Non-pigmented ciliary epithelial cell (primary cell): Measurements from ENCODE around the gene FITM1.

Experiments used
- DNase-seq: peaks from one replicate; pipeline ENCODE4 v3.0.0-alpha.2; 2010; ENCODE audit warnings: low read depth

Gene FITM1, protein sequence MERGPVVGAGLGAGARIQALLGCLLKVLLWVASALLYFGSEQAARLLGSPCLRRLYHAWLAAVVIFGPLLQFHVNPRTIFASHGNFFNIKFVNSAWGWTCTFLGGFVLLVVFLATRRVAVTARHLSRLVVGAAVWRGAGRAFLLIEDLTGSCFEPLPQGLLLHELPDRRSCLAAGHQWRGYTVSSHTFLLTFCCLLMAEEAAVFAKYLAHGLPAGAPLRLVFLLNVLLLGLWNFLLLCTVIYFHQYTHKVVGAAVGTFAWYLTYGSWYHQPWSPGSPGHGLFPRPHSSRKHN

DNA sequence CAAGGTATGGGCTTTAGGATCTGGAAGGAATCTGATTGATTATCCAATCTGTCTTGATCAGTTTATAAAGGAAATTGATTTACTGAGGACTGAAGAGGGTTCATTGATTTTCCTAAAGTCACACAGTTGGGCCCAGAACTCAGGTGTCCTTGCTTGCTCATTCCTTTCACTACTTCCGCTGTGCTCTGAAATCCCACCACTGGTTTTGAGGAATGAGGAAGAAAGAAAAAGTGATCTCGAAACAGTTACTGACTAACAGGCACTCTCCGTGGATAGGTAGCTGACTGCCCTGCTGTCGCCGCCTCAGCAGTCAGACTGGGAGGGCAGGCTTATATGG is at the start of gene FITM1:
FITM1 (plus strand) TSS at position 280 of the 337 bp plus-strand sequence. CDS start 905 bp downstream, outside the sequence.
- no peak for DNase-seq

DNA sequence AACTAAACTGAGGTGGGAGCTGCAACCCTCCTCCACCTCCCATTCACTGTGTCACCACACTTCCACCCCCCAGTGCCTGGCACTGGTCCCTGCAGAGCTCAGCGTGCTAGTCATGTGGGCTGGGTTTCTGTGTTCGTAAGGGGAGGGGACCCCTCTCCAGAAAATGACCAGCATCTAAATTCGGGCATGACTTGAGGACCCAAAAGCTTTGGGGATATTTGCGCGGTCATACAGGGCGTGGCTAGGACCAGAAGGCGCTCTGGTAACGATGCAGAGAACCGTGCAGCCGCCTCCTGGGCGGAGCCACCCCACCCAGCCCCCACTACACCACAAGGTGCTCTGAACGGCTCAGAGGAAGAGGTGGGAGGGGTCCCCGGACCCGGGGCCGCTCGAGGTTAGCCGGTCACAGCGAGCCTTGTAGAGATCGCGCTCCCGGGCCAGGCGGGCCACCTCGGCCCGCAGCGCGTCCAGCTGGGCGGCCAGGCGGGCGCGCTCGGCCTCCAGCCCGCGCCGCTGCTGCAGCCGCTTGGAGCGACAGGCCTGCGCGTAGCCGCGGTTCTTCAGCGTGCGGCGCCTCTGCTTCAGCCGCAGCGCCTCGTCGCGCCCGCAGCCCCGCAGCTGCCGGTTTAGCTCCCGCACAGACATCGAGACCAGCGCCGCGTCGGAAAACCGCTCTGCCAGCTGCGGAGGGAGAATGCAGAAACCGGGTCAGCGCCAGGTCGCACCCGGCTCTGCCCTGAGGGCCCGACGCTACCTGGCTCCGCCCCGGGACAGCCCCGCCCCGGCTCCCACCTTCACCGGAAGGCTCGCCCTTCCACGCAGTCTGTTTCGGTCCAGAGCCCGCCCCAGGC is 49.3 kb upstream of the FITM1 start:
- DNase-seq: no peak

DNA sequence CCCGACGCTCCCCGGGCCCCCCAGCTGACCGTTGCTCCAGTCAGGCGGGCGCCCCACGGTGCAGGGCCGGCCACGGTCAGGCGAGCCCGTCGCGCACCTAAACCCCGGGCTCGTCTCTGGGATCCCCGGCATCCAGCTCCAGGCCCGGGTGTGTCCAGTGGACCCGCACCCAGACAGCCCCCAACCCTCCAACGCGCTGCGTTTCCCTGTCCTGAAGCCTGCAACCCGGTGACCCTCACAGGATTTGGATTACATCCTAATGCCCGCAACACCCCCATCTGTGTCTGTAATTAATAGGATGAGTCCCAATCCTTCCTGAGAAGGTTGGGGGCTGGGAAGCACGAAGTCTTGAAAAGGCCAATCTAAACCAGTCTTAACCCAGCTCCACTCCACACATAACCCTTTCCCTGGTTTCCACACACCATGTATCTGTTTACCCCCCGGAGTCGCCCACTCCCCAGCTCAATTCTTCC is 48.7 kb upstream of the FITM1 start:
- DNase-seq: no peak

DNA sequence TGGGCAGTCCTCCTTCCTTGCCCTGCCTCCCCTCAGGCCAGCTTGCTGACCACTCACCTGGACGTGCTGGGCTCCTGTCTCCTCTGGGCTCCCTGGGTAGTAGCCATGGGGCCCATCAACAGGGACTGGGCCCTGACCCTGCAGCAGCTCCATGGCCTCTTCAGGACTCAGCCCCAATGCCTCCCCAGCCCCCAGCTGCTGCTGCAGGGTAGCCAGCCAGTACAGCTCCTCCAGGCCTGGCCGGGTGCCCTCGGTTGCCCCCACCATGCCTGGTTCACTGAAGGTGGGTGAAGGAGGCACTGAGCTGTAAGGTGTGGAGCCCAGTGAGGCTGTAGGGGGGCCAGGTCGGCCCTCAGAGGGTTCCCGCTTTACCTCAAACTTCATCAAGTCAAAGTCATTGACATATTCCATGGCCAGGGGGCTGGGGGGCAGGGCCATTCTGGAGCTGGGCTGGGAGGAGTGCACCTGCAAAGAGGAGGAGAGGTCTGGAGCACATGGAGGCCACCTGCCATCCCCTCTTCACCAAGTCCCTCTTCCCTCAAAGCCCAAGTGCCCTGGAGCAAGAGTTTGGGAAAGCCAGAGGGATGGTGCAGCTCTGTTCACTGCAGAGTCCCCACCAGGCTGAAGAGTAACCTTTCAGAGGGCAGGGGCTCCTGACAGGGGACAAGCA is 47.9 kb upstream of the FITM1 start:
- no peak for DNase-seq

DNA sequence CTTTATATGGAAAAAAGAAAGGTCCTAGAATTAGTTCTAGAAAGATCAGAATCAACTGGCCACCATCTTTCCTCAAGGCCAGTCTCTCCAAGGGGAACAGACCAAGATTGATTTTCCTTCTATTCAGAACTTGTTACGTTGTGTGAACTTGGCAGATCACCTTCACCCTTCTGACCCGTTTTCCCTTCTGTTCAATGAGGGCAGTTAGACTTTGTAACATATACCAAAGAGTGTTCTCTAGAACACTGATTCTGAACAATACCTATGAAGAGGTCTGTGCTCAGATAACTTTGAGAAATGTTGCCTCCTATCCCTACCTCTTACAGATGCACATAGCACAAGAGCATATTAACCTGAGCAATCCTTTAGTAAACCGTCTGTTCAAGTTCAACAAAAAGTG is 47.0 kb upstream of the FITM1 start:
- no peak for DNase-seq

DNA sequence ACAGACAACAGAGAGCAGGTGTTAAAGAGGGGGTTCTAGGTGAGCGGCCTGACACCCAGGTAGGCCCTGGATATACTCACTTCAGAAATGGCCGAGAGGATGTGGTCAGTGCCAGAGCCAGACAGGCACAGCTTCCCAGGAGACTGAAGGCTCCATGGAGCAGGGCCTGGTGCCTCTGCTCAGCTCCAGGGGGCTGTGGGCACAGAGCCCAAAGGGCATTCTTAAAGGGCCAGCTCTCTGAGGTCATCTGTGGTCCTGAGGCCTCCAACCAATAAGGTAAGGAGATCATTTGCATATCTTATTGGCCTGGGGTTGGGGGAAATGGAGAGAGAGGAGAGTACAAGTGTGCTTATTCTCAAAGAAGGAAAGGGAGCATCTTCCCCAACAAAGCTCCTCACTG is 46.0 kb upstream of the FITM1 start:
- no peak for DNase-seq

DNA sequence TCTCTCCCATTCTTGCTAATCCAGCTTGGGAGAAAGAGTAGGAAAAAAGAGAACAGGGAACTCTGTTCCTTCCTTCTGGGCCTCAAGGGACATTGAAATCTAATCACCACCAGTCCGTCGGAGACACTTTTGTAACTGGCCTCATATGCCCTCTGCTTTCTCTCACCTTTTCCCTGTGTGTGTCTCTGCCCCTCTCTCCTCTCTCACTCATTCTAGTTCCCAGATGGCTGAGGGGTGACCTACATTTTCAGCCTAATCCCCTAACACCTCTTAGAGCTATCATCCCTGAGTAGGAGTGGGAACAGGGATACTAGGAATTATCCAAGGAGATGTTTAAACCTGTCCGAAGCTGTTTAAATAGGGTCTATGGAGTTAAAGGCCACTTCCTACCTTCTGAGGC is 45.2 kb upstream of the FITM1 start:
- no peak for DNase-seq

DNA sequence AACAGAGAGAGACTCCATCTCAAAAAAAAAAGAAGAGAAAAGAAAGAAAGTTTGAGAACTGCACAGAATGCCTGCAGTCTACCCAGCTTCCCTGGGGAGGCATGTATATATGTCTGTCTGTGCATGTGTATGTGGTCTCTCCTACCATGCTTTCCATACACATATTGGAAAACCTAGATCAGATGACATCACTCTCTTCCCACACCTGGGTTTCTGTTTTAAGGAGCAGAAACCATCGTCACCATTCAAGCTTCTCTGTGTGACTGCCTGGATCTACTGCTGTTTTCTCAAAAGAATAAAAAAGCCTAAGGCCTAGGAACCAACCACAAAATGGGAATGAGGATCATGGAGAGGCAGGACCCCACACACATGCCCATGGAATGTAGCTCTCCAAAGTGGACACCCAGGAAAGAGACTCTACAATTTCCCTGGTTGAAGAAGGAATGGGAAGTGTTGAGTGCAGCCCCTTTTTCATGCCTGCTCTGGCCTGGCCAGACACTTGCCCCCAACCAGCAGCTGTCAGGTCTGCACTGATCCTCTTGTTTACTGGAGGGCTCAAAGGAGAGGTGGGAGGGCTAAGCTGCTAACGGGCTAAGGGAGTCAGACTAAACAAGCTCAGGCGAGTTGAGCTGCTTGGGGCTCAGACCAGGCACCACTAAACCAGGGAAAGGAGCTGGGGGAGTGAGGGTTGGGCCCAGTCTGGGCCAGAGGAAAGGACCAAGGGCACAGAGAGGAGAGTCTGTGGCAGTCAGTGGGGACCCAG is 44.1 kb upstream of the FITM1 start:
- DNase-seq: no peak

DNA sequence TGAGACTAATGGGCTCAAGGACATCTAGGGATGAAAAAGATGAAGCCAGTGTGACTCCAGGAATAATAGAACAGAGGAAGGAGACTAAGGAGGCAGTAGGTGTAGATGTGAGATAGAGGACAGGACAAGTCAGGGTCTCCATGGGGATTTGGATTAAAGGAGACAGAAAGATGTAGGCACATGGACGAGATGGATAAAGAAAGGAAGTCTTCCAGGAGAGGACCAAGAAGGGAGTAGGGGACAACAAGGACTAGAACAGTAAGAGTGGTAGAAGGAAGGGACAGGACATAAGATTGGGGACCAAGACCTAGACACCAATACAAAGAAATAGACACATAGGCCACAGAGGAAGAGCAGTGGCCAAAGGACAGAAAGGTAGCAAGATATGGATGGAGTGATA is 43.5 kb upstream of the FITM1 start:
- no peak for DNase-seq

DNA sequence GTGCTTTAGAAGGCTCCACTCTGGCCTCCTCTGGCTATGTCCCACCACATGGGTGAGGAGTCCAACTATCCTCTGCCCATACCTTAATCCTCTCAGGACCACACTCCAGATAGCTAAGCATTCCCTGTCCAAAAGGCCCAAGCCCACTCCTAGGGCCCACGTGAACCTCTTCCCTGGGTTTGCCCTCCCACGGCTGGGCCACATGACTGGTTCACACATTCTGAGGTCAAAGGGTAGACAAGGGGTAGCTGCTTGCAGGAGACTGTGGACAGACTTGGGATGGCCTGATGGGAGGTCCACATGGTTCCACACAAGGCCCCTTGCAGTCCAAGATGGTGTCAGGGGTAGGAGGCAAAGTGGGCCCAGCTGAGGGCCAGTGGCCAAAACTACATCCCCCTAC is 42.4 kb upstream of the FITM1 start:
- no peak for DNase-seq

DNA sequence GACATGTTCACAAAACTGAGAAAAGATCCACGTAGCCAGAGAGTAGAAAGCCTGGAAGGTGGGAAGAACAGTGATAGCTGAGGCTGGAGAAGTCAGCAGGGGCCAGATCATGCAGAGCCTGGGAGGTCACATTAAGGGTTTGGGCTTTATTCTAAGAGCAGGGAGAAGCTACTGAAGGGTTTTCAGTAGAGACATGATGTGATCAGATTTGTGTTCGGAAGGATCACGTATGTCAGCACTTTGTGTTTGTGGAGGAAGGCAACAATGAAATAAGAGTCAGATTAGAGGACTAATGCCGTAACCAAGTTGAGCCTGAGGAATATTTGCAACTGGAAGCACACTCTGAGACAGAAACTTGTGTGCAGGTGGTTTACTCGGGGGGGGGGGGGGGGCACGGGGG is 40.6 kb upstream of the FITM1 start:
- DNase-seq: no peak

DNA sequence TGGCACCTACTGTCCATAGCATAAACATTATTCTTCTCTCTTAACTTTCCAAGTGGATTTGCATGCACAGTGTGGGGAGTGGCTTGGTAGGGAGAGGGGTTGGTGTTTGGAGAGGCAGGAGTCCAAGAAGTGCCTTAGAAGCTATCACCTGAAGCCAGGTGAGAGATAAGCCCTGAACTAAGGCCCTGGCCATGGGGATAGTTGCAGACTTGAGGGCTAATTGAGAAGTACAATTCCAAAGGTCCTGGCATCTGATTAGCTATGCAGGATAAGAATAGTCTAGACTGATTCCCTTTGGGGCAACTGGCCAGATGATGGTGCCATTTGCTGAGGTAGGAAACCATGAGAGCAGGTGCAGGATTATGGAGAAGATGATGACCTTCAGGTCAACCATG is 38.4 kb upstream of the FITM1 start:
- DNase-seq: no peak

DNA sequence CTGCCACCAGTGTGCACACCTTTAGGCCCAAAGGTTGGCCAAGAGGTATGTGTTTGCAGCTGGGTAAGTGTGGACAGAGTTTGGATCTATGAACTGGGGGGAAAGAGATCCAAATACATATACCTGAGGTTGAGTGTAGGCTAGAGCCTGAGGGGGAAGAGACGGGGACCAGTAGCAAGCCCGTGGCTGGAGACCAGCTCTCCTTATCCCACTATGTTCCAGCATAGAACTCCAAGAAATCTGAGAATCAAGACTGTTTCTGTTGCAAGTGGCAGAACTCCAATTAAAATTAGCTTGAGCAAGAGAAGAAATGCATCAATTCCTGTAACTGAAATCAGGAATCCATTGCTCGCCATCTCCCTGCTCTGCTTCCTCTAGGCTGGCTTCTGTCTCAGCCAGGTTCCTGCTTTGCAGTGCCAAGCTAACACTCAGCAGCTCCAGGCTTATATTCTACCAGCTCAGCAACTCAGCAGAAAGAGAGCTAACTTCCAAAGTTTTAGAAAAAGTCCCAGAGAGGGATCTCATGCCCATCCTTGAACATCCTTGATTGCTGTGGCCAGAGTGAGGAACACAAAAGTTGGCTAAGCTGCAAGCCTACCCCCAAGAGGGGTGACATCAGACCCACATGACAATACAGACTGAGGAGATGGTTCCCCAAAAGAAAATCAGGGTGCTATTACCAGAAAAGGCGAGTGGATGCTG is 37.8 kb upstream of the FITM1 start:
- no peak for DNase-seq

DNA sequence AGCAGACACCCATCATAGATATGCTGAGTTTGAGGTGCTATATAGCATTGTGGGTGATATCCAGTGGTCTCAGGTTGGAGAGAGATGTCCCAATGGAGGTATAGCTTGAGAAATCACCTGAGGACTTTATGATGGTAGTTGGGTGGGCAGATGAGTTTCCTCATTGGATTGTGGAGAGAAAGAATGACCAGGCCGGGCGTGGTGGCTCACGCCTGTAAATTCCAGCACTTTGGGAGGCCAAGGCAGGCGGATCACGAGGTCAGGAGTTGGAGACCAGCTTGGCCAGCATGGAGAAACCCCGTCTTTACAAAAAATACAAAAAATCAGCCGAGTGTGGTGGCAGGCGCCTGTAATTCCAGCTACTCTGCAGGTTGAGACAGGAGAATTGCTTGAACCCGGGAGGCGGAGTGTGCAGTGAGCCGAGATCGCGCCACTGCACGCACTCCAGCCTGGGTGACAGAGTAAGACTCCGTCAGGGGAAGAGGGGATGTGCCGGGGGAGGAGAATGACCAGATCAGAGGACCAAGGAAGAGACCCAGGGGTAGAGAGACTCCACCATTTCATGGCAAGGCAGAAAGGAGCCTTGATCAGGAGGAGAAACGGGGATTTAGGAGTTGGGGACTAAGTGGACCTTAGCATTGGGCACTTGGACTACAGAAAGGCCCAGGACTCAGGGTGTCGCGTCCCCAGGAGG is 37.1 kb upstream of the FITM1 start:
- no peak for DNase-seq

DNA sequence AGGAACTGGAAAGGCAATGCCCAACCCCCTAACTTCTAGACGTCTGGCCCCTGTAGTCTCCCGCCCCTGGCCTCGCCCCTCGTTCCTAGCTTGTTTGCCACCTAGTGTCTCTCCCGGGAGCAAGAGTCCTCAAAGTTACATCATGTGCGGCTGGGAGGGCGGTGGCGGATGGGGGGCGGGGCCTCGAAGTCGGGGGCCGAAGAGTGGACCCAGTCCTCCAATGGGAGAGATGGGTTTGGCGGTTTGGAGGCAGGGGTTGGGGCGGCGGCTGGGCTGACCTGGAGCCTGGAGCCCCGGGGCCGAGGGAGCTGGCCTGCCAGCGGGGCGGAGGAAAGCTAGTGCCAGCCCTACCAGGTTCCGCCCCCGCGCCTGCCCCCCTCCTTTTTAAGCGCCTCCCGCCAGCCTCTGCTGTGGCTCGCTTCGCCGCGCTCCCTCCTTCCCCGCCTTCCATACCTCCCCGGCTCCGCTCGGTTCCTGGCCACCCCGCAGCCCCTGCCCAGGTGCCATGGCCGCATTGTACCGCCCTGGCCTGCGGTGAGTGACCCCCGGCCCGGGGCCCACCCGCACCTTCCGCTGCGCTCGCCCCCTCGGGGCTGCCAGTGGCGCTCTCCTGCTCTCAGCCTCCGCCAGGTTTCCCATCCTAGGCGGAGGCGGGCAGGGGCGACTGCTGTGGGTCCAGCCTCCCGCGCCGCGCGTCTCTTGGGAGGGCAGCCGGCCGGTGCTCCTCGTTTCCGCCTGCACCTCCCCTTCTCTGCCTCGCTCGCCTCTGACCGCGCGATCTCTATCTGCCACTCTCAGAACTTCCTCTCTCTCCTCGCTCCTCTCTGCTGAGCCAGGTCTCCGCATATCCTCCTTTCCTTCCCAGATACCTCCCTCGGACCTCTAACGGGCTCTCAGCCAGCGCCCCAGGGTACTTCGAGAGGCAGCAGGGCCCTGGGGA is 36.3 kb upstream of the FITM1 start, which contains the start of gene PCK2:
PCK2 (plus strand) TSS at position 411 of the 940 bp plus-strand sequence; CDS start at position 506, 95 bp downstream.
- DNase-seq: no peak

DNA sequence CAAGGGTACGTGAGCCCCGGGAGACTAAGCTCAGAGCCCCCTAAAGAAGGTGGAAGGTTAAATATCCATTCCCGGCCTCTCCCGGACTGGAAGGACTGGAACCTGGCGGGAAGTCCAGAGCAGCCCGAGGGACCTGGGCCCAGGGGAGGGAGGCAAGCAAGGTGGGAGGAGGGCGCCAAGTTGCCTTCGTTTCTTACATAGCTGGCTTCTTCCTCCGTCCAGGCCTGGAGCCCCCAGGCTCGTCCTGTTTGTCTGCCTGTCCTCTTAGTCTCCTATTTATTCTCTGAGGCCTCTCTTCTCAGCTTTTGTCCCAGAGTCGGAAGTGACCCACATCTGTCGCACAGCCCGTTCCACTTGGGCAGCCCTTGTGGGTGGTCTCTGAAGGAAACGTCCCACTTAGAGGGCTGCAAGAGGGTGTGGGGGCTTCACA is 35.6 kb upstream of the FITM1 start:
- DNase-seq: no peak

DNA sequence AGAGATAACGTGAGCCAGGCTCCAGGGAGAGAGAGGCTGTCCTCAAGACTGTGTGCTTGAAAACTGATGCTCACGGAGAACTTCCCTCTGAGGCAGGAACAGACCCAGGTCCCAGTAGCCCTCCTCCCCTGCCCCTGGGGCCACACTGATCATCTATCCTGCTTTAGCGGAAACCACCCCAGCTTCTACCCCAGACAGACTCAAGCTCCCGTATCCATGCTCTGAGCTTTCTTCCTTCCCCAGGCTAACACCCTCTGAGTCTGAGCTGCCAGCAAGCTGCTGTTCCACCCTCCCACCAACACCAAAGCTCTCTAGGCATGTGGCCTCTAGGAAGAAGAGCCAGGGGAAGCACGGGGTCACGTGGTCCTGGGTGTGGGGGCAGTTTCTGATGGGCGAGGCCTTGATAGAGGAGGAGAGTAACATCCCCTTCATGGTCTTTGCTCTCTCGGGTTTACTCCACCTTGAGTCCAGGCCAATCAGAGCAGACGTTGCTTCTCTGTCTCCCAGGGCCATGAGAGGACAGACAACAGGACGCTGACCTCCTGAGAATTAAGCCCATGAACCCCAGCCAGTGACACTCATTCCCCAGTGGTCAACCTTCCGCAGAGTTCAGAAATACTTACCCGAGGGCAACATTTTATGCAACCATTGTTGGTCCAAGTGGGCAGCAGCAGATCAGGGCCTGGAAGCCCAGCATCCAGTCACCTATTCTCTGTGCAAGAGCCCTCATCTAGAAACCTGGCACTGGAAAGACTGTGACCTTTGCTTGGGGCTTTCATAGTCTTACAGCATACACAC is 35.0 kb upstream of the FITM1 start:
- no peak for DNase-seq

DNA sequence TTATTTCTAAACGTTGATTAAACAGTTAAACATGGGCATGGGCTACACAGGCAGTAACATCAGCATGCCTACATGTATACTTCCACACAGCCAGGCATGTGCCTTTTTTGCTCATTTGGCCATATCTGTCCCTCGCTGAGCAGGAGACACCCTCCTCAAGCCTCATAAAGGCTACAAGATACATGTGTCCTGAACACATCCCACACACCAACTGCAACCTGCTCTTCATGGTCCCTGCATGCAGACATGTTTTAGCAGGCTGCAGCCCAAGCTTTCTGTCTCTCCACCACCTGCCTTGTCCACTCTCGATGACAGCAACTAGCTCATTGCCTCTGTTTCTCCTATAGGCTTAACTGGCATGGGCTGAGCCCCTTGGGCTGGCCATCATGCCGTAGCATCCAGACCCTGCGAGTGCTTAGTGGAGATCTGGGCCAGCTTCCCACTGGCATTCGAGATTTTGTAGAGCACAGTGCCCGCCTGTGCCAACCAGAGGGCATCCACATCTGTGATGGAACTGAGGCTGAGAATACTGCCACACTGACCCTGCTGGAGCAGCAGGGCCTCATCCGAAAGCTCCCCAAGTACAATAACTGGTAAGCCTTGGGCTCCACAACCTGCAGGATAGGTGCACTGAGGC is 33.8 kb upstream of the FITM1 start:
- no peak for DNase-seq
